Amniotic epithelial cell (primary cell): Measurements from ENCODE around the gene CEBPA.
A peak's percentile ranks its signal among the peaks of the same experiment; 100 is the strongest.
"Not testable (repeated sequence)": the region's sequence is repeated elsewhere in the genome, so short reads cannot be mapped to it uniquely, and the experiment has no call there.

Experiments used
- DNase-seq: peaks from one replicate; pipeline ENCODE4 v3.0.0-alpha.2; 2010; ENCODE audit warnings: low read depth

Gene CEBPA

GRCh38 chr19:33324628-33325027 is 22.3 kb upstream of the CEBPA start:
- DNase-seq = no peak

GRCh38 chr19:33323093-33323820 is 20.9 kb upstream of the CEBPA start:
- DNase-seq = no peak

DNA sequence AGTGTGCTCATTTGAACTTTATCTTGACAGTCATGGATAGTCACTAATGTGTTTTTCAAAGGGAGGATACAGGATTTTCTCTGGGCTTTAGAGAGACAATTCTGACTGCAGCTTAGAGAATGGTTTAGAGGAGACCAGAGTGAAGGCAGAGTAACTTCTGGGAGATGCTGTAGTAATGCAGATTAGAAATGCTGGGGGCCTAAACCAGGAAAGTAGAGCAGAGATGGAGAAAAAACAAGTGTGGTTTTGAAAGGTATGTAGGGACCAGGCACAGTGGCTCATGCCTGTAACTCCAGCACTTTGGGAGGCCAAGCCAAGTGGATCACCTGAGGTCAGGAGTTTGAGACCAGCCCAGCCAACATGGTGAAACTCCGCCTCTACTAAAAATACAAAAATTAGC is 18.3 kb upstream of the CEBPA start:
- no peak for DNase-seq

DNA sequence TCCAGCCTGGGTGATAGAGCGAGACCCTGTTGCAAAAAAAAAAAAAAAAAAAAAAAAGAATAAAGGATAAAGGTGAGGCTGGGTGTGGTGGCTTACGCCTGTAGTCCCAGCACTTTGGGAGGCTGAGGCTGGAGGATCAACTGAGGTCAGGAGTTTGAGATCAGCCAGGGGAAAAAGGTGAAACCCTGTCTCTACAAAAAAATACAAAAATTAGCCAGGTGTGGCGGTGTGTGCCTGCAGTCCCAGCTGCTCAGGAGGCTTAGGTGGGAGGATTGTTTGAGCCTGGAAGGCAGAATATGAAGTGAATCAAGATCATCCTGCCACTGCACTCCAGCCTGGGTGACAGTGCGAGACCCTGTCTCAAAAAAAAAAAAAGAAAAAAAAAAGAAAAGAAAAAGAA is 15.7 kb upstream of the CEBPA start:
- not testable (repeated sequence) for DNase-seq

- no peak for DNase-seq
Observed at GRCh38 chr19:33317517-33317916, 15.2 kb upstream of the CEBPA start.

GRCh38 chr19:33316541-33317264 is 14.4 kb upstream of the CEBPA start:
- no peak for DNase-seq

- not testable (repeated sequence) for DNase-seq
Observed at GRCh38 chr19:33312808-33313207, 10.5 kb upstream of the CEBPA start.

- DNase-seq = no peak
Observed at GRCh38 chr19:33312065-33312464, 9.7 kb upstream of the CEBPA start.

- no peak for DNase-seq
Observed at GRCh38 chr19:33311326-33311682, 9.0 kb upstream of the CEBPA start.

GRCh38 chr19:33310606-33311325 is 8.4 kb upstream of the CEBPA start:
- DNase-seq = no peak

DNA sequence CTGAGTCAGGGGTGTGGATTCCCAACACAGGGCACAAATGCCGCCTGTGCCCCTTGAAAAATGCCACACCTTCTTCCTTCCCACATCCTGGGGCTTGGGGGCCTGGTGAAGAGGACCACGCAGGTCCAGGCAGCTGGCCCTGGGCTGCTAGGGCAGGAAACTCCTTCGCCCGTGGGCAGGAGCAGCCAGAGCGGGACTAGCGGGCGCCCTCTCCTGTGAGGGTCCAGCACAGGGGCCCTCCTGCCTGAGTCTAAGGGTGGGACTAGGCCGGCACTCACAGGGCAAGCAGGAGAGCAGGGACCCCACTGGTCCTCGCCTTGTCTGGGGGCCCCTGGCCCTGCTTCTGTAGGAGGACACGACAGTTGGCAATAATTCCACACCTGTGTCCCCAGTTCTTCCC is 7.5 kb upstream of the CEBPA start:
- no peak for DNase-seq

DNA sequence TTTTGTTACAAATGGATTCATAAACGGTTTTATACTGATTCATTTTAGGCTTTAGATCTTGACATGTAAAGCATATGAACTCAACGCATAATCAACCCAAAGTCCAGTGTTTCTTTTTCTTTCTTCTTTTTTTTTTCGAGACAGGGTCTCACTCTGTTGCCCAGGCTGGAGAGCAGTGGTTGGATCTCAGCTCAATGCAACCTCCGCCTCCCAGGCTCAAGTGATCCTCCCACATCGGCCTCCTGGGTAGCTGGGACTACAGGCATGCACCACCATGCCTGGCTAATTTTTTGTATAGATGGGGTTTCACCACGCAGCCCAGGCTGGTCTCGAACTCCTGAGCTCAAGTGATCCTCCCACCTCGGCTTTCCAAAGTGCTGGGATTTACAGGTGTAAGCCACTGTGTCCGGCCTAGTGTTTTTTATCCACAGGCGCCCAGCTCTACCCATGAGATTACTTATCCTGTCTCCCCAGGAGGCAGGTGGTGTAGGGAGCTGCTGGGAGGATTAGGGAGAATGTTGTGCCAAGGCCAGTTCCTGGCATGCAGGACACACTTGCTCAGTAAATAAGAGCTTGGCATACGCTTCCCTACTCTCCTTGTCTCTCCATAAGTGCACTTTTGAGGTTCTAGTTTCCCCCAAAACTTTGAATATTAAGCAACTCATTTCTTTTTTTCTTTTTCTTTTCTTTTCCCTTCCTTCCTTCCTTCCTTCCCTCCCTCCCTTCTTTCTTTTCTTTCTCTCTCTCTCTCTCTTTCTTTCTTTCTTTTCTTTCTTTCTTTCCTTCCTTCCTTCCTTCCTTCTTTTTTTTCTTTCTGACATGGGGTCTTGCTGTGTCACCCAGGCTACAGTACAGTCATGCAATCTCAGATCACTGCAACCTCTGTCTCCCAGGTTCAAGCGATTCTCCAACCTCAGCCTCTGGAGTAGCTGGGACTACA is 4.8 kb upstream of the CEBPA start:
- DNase-seq = no peak

GRCh38 chr19:33306191-33306590 is 3.9 kb upstream of the CEBPA start:
- DNase-seq = no peak

DNA sequence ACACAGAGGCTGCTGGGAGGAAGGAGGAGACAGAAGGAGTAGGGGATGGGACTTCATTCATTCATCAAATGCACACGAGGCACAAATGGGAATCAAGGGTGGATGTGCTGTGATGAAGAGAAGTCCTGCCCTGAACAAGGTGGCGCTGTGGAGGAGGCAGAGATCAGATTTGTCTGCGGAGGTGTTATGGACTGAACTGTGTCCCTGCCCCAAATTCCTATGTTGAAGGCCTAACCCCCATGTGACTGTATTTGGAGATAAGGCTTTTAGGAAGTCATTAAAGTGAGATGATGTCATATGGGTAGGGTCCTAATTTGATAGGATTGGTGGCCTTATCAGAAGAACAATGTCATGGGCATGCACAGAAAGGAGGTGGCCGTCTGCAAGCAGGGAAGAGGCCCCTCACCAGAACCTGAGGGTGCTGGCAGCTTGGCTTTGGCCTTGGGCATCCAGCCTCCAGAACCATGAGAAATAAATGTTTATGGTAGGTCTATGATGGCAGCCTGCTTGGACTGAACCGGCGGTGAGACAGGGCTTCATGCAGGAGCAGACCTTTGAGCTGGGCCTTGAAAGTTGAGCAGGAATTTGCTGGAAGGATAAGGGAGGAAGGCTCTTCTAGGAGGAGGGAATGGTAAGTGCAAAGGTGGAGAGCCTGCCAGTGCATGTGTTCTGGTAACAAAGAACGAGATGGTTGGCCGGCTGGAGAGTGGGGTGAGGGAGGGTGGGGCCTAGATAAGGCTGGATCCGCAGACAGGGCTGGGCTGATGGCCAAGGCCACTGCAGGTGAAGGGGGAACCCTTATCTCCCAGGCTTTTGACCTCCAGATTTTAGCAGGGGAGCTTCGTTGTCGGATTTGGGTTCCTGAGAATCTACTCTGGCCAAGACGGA is 2.7 kb upstream of the CEBPA start:
- no peak for DNase-seq

GRCh38 chr19:33304371-33304759 is 2.0 kb upstream of the CEBPA start:
- DNase-seq = no peak

DNA sequence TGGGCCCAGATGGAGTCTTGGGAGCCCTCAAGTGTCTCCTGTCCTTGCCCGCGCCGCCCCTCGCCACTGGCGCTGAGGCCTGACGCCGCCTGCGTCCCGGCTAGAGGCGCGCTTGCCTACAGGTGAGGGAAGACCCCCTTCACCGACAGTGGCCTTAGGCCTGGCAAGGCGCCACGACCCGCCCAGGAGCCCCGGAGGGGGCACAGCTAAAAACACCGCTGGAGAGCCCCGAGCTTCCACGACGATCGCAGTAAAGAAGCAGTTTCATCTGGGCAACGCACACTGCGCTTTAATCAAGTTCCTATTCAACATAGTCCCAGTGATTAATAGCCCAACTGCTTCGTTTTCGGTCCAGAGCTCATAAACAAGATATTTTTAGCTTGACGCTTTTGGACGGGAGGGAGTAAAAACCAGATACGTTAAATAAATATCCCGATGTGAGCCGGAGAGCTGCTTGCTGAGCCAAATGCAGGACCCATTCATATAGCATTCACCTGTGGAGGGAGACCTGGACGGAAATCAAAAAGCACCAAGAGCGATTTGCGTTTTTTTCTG is 1.5 kb upstream of the CEBPA start:
- DNase-seq = peak; percentile 20

GRCh38 chr19:33302974-33303790 is 848 bp upstream of the CEBPA start:
- peak; percentile 49 for DNase-seq

GRCh38 chr19:33301900-33302174 is 497 bp downstream of the CEBPA start:
- no peak for DNase-seq

GRCh38 chr19:33301144-33301899 is 1.0 kb downstream of the CEBPA start:
- no peak for DNase-seq

DNA sequence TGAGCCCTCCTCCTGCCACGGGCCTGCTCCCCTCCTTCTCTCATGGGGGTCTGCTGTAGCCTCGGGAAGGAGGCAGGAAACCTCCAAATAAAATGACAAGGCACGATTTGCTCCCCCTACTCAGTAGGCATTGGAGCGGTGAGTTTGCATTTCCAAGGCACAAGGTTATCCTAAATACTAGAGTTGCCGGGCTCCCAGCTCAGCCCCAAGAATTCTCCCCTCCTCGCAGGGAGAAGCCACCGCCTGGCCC is 1.5 kb downstream of the CEBPA start:
- no peak for DNase-seq
